Hepatocyte (in vitro differentiated cells): ENCODE measurements around the gene PXDN.

Source experiments
- CTCF ChIP-seq: fragments of 200-600 bp; sonication (generic); IDR thresholded peaks from 2 replicates; pipeline ENCODE4 v1.5.1; 2016; ENCODE audit warnings: antibody characterized with exemption, mild to moderate bottlenecking; ENCODE audit not compliant: poor library complexity
- EZH2 ChIP-seq: fragments of 200-600 bp; sonication (generic); IDR thresholded peaks from 2 replicates; pipeline ENCODE4 v1.6.1; 2016; ENCODE audit warnings: antibody characterized with exemption, mild to moderate bottlenecking, borderline replicate concordance
- EZH2phosphoT487 ChIP-seq: fragments of 200-600 bp; sonication (generic); IDR thresholded peaks from one replicate; pipeline ENCODE4 v1.6.1; 2018; ENCODE audit warnings: antibody characterized with exemption, mild to moderate bottlenecking, low read depth, moderate library complexity; ENCODE audit not compliant: unreplicated experiment, severe bottlenecking

GRCh38 chr2:1692342-1692741 lies 52.0 kb downstream of the PXDN start:
- TF ChIP-seq EZH2 (no peak), CTCF (no peak), EZH2phosphoT487 (no peak)
